Measurements from ENCODE around the gene TMEM205. TPM values are rescaled to one million over a fixed set of nuclear protein-coding genes. Genes with fewer than 3 reads are reported as not detected.
A peak's percentile ranks its signal among the peaks of the same experiment; 100 is the strongest.

Gene TMEM205
- total RNA-seq, 1 experiment from 2014 or later, result 224 TPM

- peaks cover 32% of the 10 kb centered on the region for H3K79me2 ChIP-seq (ENCODE audit: low read length)
- H2AFZ ChIP-seq (ENCODE audit: low read length), result no peak overlapping the region
- no peaks in the 10 kb centered on the region for H4K20me1 ChIP-seq (ENCODE audit: low read length)
- ChIA-PET POLR2A (ENCODE audit: unreplicated experiment) (interaction anchor here (0.6 kb wide), 3 partner anchors 9 to 157 kb away, joined by 3 read pairs; partner anchors contain the start of gene PRKCSH), CTCF (interaction anchor here (0.5 to 1.8 kb wide), 8 partner anchors 25 to 105 kb away, joined by 3 to 15 read pairs (median 4); partner anchors contain the start of genes CCDC159, PRKCSH and TMEM205)
- no TSS peak for BruUV-seq (replicated peaks)
- no peak overlapping the region for H3K4me3 ChIP-seq (ENCODE audit: low read length)
- no peaks in the 10 kb centered on the region for H3K9me3 ChIP-seq (ENCODE audit: low read length)
- TF ChIP-seq EZH2 (IDR thresholded peaks at IDR 0.05; ENCODE audit: low read length, unreplicated experiment), result no peak
- TF ChIP-seq EZH2phosphoT487 (IDR thresholded peaks at IDR 0.05; ENCODE audit: borderline replicate concordance, low read length), result no peak
- TF ChIP-seq, protein P1, sequence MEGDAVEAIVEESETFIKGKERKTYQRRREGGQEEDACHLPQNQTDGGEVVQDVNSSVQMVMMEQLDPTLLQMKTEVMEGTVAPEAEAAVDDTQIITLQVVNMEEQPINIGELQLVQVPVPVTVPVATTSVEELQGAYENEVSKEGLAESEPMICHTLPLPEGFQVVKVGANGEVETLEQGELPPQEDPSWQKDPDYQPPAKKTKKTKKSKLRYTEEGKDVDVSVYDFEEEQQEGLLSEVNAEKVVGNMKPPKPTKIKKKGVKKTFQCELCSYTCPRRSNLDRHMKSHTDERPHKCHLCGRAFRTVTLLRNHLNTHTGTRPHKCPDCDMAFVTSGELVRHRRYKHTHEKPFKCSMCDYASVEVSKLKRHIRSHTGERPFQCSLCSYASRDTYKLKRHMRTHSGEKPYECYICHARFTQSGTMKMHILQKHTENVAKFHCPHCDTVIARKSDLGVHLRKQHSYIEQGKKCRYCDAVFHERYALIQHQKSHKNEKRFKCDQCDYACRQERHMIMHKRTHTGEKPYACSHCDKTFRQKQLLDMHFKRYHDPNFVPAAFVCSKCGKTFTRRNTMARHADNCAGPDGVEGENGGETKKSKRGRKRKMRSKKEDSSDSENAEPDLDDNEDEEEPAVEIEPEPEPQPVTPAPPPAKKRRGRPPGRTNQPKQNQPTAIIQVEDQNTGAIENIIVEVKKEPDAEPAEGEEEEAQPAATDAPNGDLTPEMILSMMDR (conservative IDR thresholded peaks at IDR 0.05; ENCODE audit: low read depth, low read length), result no peak
- intact Hi-C loops (cut with micrococcal nuclease), result no loop called here
- peaks cover 64% of the 10 kb centered on the region for H3K4me1 ChIP-seq (ENCODE audit: insufficient read depth, low read length)
- H3K9me2 ChIP-seq (replicated peaks; ENCODE audit: low read length), result no peaks in the 10 kb centered on the region
- ATAC-seq (no peak), DNase-seq (peak; percentile 96)
- peak overlapping the region; percentile 73 for H3K27ac ChIP-seq (ENCODE audit: low read length)
- peak overlapping the region; percentile 76 for H3K4me2 ChIP-seq (ENCODE audit: low read length)
- no peak overlapping the region for H3K9ac ChIP-seq (ENCODE audit: low read length)
- peaks cover 12% of the 10 kb centered on the region for H3F3A ChIP-seq (ENCODE audit: low read length, unreplicated experiment)
- no peaks in the 10 kb centered on the region for H3K36me3 ChIP-seq (ENCODE audit: low read depth, low read length)
- no peaks in the 10 kb centered on the region for H3K27me3 ChIP-seq (ENCODE audit: low read length)
Measured at GRCh38 chr19:11377237-11377636, 31.2 kb upstream of the TMEM205 start.

GRCh38 chr19:11375143-11375948, 29.3 kb upstream of the TMEM205 start:
- peaks cover 12% of the 10 kb centered on the region for H3F3A ChIP-seq (ENCODE audit: low read length, unreplicated experiment)
- H3K4me3 ChIP-seq (ENCODE audit: low read length), result peak overlapping the region; percentile 68
- no peak for TF ChIP-seq EZH2 (IDR thresholded peaks at IDR 0.05; ENCODE audit: low read length, unreplicated experiment)
- TF ChIP-seq, protein P1 (conservative IDR thresholded peaks at IDR 0.05; ENCODE audit: low read depth, low read length), result no peak
- no peak for TF ChIP-seq EZH2phosphoT487 (IDR thresholded peaks at IDR 0.05; ENCODE audit: borderline replicate concordance, low read length)
- H3K27ac ChIP-seq (ENCODE audit: low read length), result peak overlapping the region; percentile 37
- no peaks in the 10 kb centered on the region for H3K9me3 ChIP-seq (ENCODE audit: low read length)
- peak; percentile 49 for DNase-seq
- no peaks in the 10 kb centered on the region for H3K36me3 ChIP-seq (ENCODE audit: low read depth, low read length)
- H3K4me1 ChIP-seq (ENCODE audit: insufficient read depth, low read length), result peaks cover 55% of the 10 kb centered on the region
- peak; percentile 3 for ATAC-seq
- H4K20me1 ChIP-seq (ENCODE audit: low read length), result no peaks in the 10 kb centered on the region
- peak overlapping the region; percentile 25 for H2AFZ ChIP-seq (ENCODE audit: low read length)
- peaks cover 28% of the 10 kb centered on the region for H3K79me2 ChIP-seq (ENCODE audit: low read length)
- H3K27me3 ChIP-seq (ENCODE audit: low read length), result no peaks in the 10 kb centered on the region
- CTCF ChIA-PET, result interaction anchor here (0.5 to 1.9 kb wide), 9 partner anchors 9 to 1403 kb away, joined by 3 to 13 read pairs (median 5); partner anchors contain the start of genes EPOR and PRKCSH
- H3K9ac ChIP-seq (ENCODE audit: low read length), result peak overlapping the region; percentile 52
- BruUV-seq (replicated peaks), result TSS peak; percentile 92
- peak overlapping the region; percentile 93 for H3K4me2 ChIP-seq (ENCODE audit: low read length)
- POLR2A ChIA-PET (ENCODE audit: unreplicated experiment), result interaction anchor here (0.6 to 1.9 kb wide), 6 partner anchors 29 to 233 kb away, joined by 3 to 34 read pairs (median 6); partner anchors contain the start of genes CCDC159, RAB3D, RGL3 and TMEM205
- H3K9me2 ChIP-seq (replicated peaks; ENCODE audit: low read length), result no peaks in the 10 kb centered on the region
- intact Hi-C loops (cut with micrococcal nuclease), result loop anchor here (1.0 kb wide), 1 partner anchor 36 kb away; the partner anchor contains the start of gene RAB3D
